Stimulated activated CD4-positive, alpha-beta T cell treated with anti-CD3 and anti-CD28 coated beads, TNF-alpha, amount 100 ng/mL, for 4 hours (primary cell): ENCODE measurements around the gene BACH2.
"Not testable (repeated sequence)": the region's sequence is repeated elsewhere in the genome, so short reads cannot be mapped to it uniquely, and the experiment has no call there.

ENCODE experiments used
- DNase-seq, 3 experiments: peaks; one replicate each; pipeline ENCODE4 v3.0.0-alpha.2; 2020; ENCODE audit warnings: low read depth in 3 of 3

The BACH2 gene

GRCh38 chr6:90302320-90302719, 5.7 kb upstream of the BACH2 start:
- no peak for DNase-seq

- DNase-seq, result no peak
These were observed 5.2 kb upstream of the BACH2 start for GRCh38 chr6:90301816-90302215.

- DNase-seq, result no peak
These were observed 1.9 kb upstream of the BACH2 start for GRCh38 chr6:90298459-90299053.

- no peak for DNase-seq
These were observed 1.3 kb upstream of the BACH2 start for GRCh38 chr6:90297867-90298381.

GRCh38 chr6:90297115-90297866, 648 bp upstream of the BACH2 start:
- no peak for DNase-seq

- peak; percentile 50 to 54 (median 53) for DNase-seq
These were observed 746 bp downstream of the BACH2 start for GRCh38 chr6:90295854-90296340.

- DNase-seq, result peak; percentile 57 to 64 (median 63)
These were observed 1.4 kb downstream of the BACH2 start for GRCh38 chr6:90294989-90295853.

GRCh38 chr6:90294614-90294988, 2.0 kb downstream of the BACH2 start:
- no peak for DNase-seq

GRCh38 chr6:90294008-90294511, 2.6 kb downstream of the BACH2 start:
- DNase-seq, result no peak

- DNase-seq, result no peak
These were observed 3.2 kb downstream of the BACH2 start for GRCh38 chr6:90293319-90293953.

- no peak for DNase-seq
These were observed 5.1 kb downstream of the BACH2 start for GRCh38 chr6:90291565-90291964.

GRCh38 chr6:90290811-90291420, 5.7 kb downstream of the BACH2 start:
- no peak for DNase-seq

GRCh38 chr6:90289902-90290301, 6.7 kb downstream of the BACH2 start:
- no peak for DNase-seq

GRCh38 chr6:90288404-90288803, 8.2 kb downstream of the BACH2 start:
- DNase-seq, result no peak

GRCh38 chr6:90286884-90287488, 9.7 kb downstream of the BACH2 start:
- DNase-seq, result peak in 1 of 3 experiments; percentile 27

- peak in 1 of 3 experiments; percentile 26 for DNase-seq
These were observed 10.8 kb downstream of the BACH2 start for GRCh38 chr6:90285611-90286381.

- DNase-seq, result no peak
These were observed 11.6 kb downstream of the BACH2 start for GRCh38 chr6:90285042-90285481.

- DNase-seq, result peak in 1 of 3 experiments; percentile 36
These were observed 12.2 kb downstream of the BACH2 start for GRCh38 chr6:90284236-90285041.

GRCh38 chr6:90282265-90282664, 14.4 kb downstream of the BACH2 start:
- DNase-seq, result not testable (repeated sequence)
